PC-9 (cell line): ENCODE results near the gene YY2. TPM values are rescaled to one million over a fixed set of nuclear protein-coding genes. Genes with fewer than 3 reads are reported as not detected.

Experiments
- BruUV-seq: library from RNA; stranded (reverse); fragments of 400-500 nt; replicated peaks from 2 replicates; lab custom pipeline; 2021; lab: Mats Ljungman, UMichigan
- CTCF ChIA-PET: fragments of 300-600 bp; sonication (Branson Sonifier 250); formaldehyde crosslinking; loops from one replicate; lab custom pipeline; 2022; ENCODE audit warnings: antibody characterized with exemption; lab: Charles Lee
- POLR2A ChIA-PET: fragments of 300-600 bp; sonication (Branson Sonifier 250); formaldehyde crosslinking; loops from one replicate; lab custom pipeline; 2022; ENCODE audit warnings: antibody characterized with exemption; ENCODE audit not compliant: unreplicated experiment; lab: Charles Lee
- DNase-seq, 2 experiments: peaks; one replicate each; pipeline versions ENCODE4 v3.0.0 to v3.0.0-alpha.2; 2015 to 2022; ENCODE audit warnings: mixed read lengths in 1 of 2
- H2AFZ ChIP-seq: fragments of 200-600 bp; sonication (generic); 2 replicates; pipeline ENCODE4 v1.8.1; 2017; ENCODE audit warnings: antibody characterized with exemption
- H3F3A ChIP-seq: fragments of 200-600 bp; sonication (generic); 2 replicates; pipeline ENCODE4 v1.8.1; 2017; ENCODE audit warnings: antibody characterized with exemption, mild to moderate bottlenecking, low read depth; ENCODE audit not compliant: insufficient read depth
- H3K27ac ChIP-seq: fragments of 200-600 bp; sonication (generic); 2 replicates; pipeline ENCODE4 v1.6.1; 2016; ENCODE audit warnings: mixed run types
- H3K27me3 ChIP-seq: fragments of 200-600 bp; sonication (generic); 2 replicates; pipeline ENCODE4 v1.6.1; 2016; ENCODE audit warnings: low read depth, mixed run types; ENCODE audit not compliant: insufficient read depth
- H3K36me3 ChIP-seq: fragments of 200-600 bp; sonication (generic); 2 replicates; pipeline ENCODE4 v1.6.1; 2016; ENCODE audit warnings: low read depth, mixed run types
- H3K4me1 ChIP-seq: fragments of 200-600 bp; sonication (generic); replicated peaks from 2 replicates; pipeline ENCODE4 v1.6.1; 2016; ENCODE audit warnings: mixed run types; ENCODE audit not compliant: insufficient read depth
- H3K4me2 ChIP-seq: fragments of 200-600 bp; sonication (generic); 2 replicates; pipeline ENCODE4 v1.6.1; 2017; ENCODE audit warnings: mixed run types
- H3K4me3 ChIP-seq: fragments of 200-600 bp; sonication (generic); 2 replicates; pipeline ENCODE4 v1.6.1; 2016; ENCODE audit warnings: mixed run types
- H3K79me2 ChIP-seq: fragments of 200-600 bp; sonication (generic); 2 replicates; pipeline ENCODE4 v1.6.1; 2017; ENCODE audit warnings: low read depth, mixed run types
- H3K9me2 ChIP-seq: fragments of 200-600 bp; sonication (generic); 2 replicates; pipeline ENCODE4 v1.8.1; 2017; ENCODE audit warnings: mild to moderate bottlenecking; ENCODE audit not compliant: insufficient read depth
- H3K9me3 ChIP-seq: fragments of 200-600 bp; sonication (generic); 2 replicates; pipeline ENCODE4 v1.8.1; 2016; ENCODE audit warnings: low read depth; ENCODE audit not compliant: insufficient read depth
- H4K20me1 ChIP-seq: fragments of 200-600 bp; sonication (generic); 2 replicates; pipeline ENCODE4 v1.8.1; 2017; ENCODE audit not compliant: insufficient read depth
- CTCF ChIP-seq: fragments of 200-600 bp; sonication (generic); conservative IDR thresholded peaks from 2 replicates; pipeline ENCODE4 v1.6.1; 2017; ENCODE audit warnings: mixed run types, antibody characterized with exemption, mild to moderate bottlenecking, moderate library complexity
- EZH2 ChIP-seq: fragments of 200-600 bp; sonication (generic); IDR thresholded peaks from 2 replicates; pipeline ENCODE4 v1.8.0; 2017; ENCODE audit warnings: antibody characterized with exemption, low read depth
- intact Hi-C: fragments of 100-400 bp; cut with micrococcal nuclease; formaldehyde crosslinking; loops from one replicate; pipeline ENCODE4 v1.10.0; 2022; ENCODE audit not compliant: unreplicated experiment
- total RNA-seq: library from RNA; stranded (reverse); gene quantifications from 2 replicates; pipeline ENCODE4 v1.2.3, GENCODE V29; 2021

YY2 gene
- total RNA-seq, 1 experiment from 2014 or later = 2.0 TPM

- POLR2A ChIA-PET = no interaction called here
- Histone ChIP-seq H3K9me3 (no peaks in the 10 kb centered on the region), H3K27ac (no peak overlapping the region), H4K20me1 (no peaks in the 10 kb centered on the region), H3K9me2 (no peaks in the 10 kb centered on the region), H3K36me3 (no peaks in the 10 kb centered on the region), H3K4me2 (no peak overlapping the region), H3K4me1 (no peaks in the 10 kb centered on the region), H3F3A (no peaks in the 10 kb centered on the region), H3K79me2 (no peaks in the 10 kb centered on the region), H3K27me3 (no peaks in the 10 kb centered on the region), H2AFZ (no peak overlapping the region), H3K4me3 (no peak overlapping the region)
- no TSS peak for BruUV-seq
- TF ChIP-seq EZH2 (no peak), CTCF (no peak)
- no peak for DNase-seq
- intact Hi-C loops = no loop called here
- CTCF ChIA-PET = no interaction called here
These were observed 2.2 kb upstream of the YY2 start for GRCh38 chrX:21853578-21853977.

GRCh38 chrX:21856504-21856903 lies 717 bp downstream of the YY2 start:
- no peak for DNase-seq
- H3K79me2 ChIP-seq = no peaks in the 10 kb centered on the region
- no peak overlapping the region for H3K4me2 ChIP-seq
- no peaks in the 10 kb centered on the region for H3K4me1 ChIP-seq
- no peaks in the 10 kb centered on the region for H3K27me3 ChIP-seq
- no peak for TF ChIP-seq CTCF
- no peak for TF ChIP-seq EZH2
- no peaks in the 10 kb centered on the region for H3K36me3 ChIP-seq
- no peaks in the 10 kb centered on the region for H4K20me1 ChIP-seq
- ChIA-PET POLR2A (no interaction called here), CTCF (no interaction called here)
- no peak overlapping the region for H3K27ac ChIP-seq
- H2AFZ ChIP-seq = no peak overlapping the region
- no peaks in the 10 kb centered on the region for H3F3A ChIP-seq
- H3K9me3 ChIP-seq = no peaks in the 10 kb centered on the region
- intact Hi-C loops = no loop called here
- H3K9me2 ChIP-seq = no peaks in the 10 kb centered on the region
- BruUV-seq = no TSS peak
- H3K4me3 ChIP-seq = no peak overlapping the region

GRCh38 chrX:21863241-21863640 lies 7.5 kb downstream of the YY2 start:
- intact Hi-C loops = loop anchor here (10.0 kb wide), 1 partner anchor 102 kb away; no protein-coding TSS in a partner anchor
- H3K27me3 ChIP-seq = no peaks in the 10 kb centered on the region
- no peak for DNase-seq
- TF ChIP-seq CTCF (no peak), EZH2 (no peak)
- POLR2A ChIA-PET = no interaction called here
- H3K4me3 ChIP-seq = no peak overlapping the region
- no peak overlapping the region for H3K27ac ChIP-seq
- no peak overlapping the region for H3K4me2 ChIP-seq
- no peaks in the 10 kb centered on the region for H3K9me2 ChIP-seq
- no peak overlapping the region for H2AFZ ChIP-seq
- H4K20me1 ChIP-seq = no peaks in the 10 kb centered on the region
- H3F3A ChIP-seq = no peaks in the 10 kb centered on the region
- no TSS peak for BruUV-seq
- H3K36me3 ChIP-seq = no peaks in the 10 kb centered on the region
- no peaks in the 10 kb centered on the region for H3K79me2 ChIP-seq
- no peaks in the 10 kb centered on the region for H3K9me3 ChIP-seq
- H3K4me1 ChIP-seq = no peaks in the 10 kb centered on the region
- CTCF ChIA-PET = no interaction called here
